CD14-positive monocyte (primary cell): ENCODE measurements around the gene RASSF5. TPM values are rescaled to one million over a fixed set of nuclear protein-coding genes. Genes with fewer than 3 reads are reported as not detected.

ENCODE experiments used
- DNase-seq, 3 donors: peaks; one replicate each; pipeline ENCODE4 v3.0.0-alpha.2; 2011 to 2022
- H2AFZ ChIP-seq: 2 replicates; pipeline ENCODE4 v1.6.0; 2012; ENCODE audit warnings: mild to moderate bottlenecking, low read depth, low read length, inconsistent platforms; ENCODE audit not compliant: insufficient read depth, poor library complexity, severe bottlenecking
- H3K27ac ChIP-seq, 2 donors: 1 replicate in 1 of 2; 2 replicates in 1 of 2; pipeline ENCODE4 v1.5.1; 2012 to 2013; ENCODE audit warnings: low read length in 2 of 2, control low read depth in 1 of 2, inconsistent platforms in 1 of 2, low read depth in 1 of 2, mild to moderate bottlenecking in 1 of 2
- H3K27me3 ChIP-seq, 2 donors: one replicate each; pipeline versions ENCODE4 v1.6.0 to v1.6.1; 2011 to 2013; ENCODE audit warnings: low read length in 2 of 2; ENCODE audit not compliant: control insufficient read depth in 2 of 2, insufficient read depth in 2 of 2
- H3K36me3 ChIP-seq, 2 donors: replicated peaks in 1 of 2; 1 replicate in 1 of 2; 2 replicates in 1 of 2; pipeline versions ENCODE4 v1.5.1 to v1.6.1; 2012 to 2013; ENCODE audit warnings: low read length in 2 of 2, control low read depth in 1 of 2, inconsistent platforms in 1 of 2, mild to moderate bottlenecking in 1 of 2; ENCODE audit not compliant: insufficient read depth in 2 of 2, control insufficient read depth in 1 of 2
- H3K4me1 ChIP-seq, 2 donors: 1 replicate in 1 of 2; 2 replicates in 1 of 2; pipeline versions ENCODE4 v1.5.1 to v1.6.1; 2012 to 2013; ENCODE audit warnings: low read length in 2 of 2, control low read depth in 1 of 2, inconsistent platforms in 1 of 2, mild to moderate bottlenecking in 1 of 2, moderate library complexity in 1 of 2; ENCODE audit not compliant: insufficient read depth in 2 of 2, control insufficient read depth in 1 of 2
- H3K4me2 ChIP-seq: replicated peaks from 2 replicates; pipeline ENCODE3; 2012; ENCODE audit warnings: low read length, moderate library complexity, mild to moderate bottlenecking; ENCODE audit not compliant: poor library complexity, severe bottlenecking; ENCODE audit errors: extremely low read depth
- H3K4me3 ChIP-seq, 3 experiments: fragments of 200-600 bp in 1 of 3; sonication (generic) in 1 of 3; replicated peaks in 1 of 3; 1 replicate in 2 of 3; 2 replicates in 1 of 3; pipeline ENCODE4 v1.5.1; 2011 to 2013; ENCODE audit warnings: low read length in 3 of 3, mild to moderate bottlenecking in 3 of 3, control low read depth in 2 of 3, low read depth in 2 of 3, inconsistent platforms in 1 of 3, moderate library complexity in 1 of 3
- H3K79me2 ChIP-seq: 2 replicates; pipeline ENCODE4 v1.6.0; 2012; ENCODE audit warnings: mild to moderate bottlenecking, control low read depth, inconsistent platforms, low read length, moderate library complexity; ENCODE audit not compliant: insufficient read depth
- H3K9ac ChIP-seq: 2 replicates; pipeline ENCODE4 v1.6.0; 2017; ENCODE audit warnings: low read length, mild to moderate bottlenecking; ENCODE audit not compliant: insufficient read depth, poor library complexity, severe bottlenecking
- H3K9me3 ChIP-seq, 2 donors: replicated peaks in 1 of 2; 1 replicate in 1 of 2; 2 replicates in 1 of 2; pipeline versions ENCODE4 v1.5.1 to v1.6.1; 2012 to 2013; ENCODE audit warnings: low read length in 2 of 2, control low read depth in 1 of 2; ENCODE audit not compliant: control insufficient read depth in 1 of 2, insufficient read depth in 1 of 2
- H4K20me1 ChIP-seq: 2 replicates; pipeline ENCODE4 v1.6.0; 2012; ENCODE audit warnings: mild to moderate bottlenecking, low read length, control low read depth, moderate library complexity; ENCODE audit not compliant: insufficient read depth
- H3K27ac Mint-ChIP-seq, 7 donors: one replicate each; pipeline ENCODE4 v1.8.0; 2020; ENCODE audit warnings: mild to moderate bottlenecking in 7 of 7, mixed read lengths in 7 of 7, moderate library complexity in 6 of 7, inconsistent platforms in 2 of 7
- H3K27me3 Mint-ChIP-seq, 3 donors: one replicate each; pipeline ENCODE4 v1.8.0; 2021 to 2022; ENCODE audit warnings: low read depth in 3 of 3, mild to moderate bottlenecking in 3 of 3, mixed read lengths in 3 of 3, moderate library complexity in 3 of 3, inconsistent platforms in 1 of 3
- H3K36me3 Mint-ChIP-seq, 2 donors: one replicate each; pipeline ENCODE4 v1.8.0; 2020; ENCODE audit warnings: mixed read lengths in 2 of 2, inconsistent platforms in 1 of 2, mild to moderate bottlenecking in 1 of 2
- H3K4me1 Mint-ChIP-seq: one replicate; pipeline ENCODE4 v1.8.0; 2020; ENCODE audit warnings: mild to moderate bottlenecking, mixed read lengths
- H3K4me3 Mint-ChIP-seq, 2 donors: one replicate each; pipeline ENCODE4 v1.8.0; 2020; ENCODE audit warnings: mild to moderate bottlenecking in 2 of 2, mixed read lengths in 2 of 2, moderate library complexity in 1 of 2
- H3K9me3 Mint-ChIP-seq, 7 donors: one replicate each; pipeline ENCODE4 v1.8.0; 2020 to 2022; ENCODE audit warnings: mixed read lengths in 7 of 7, mild to moderate bottlenecking in 6 of 7, moderate library complexity in 6 of 7, inconsistent platforms in 2 of 7
- WGBS: methylation state at CpG from one replicate; pipeline ENCODE4 v1.1.5; 2013; ENCODE audit warnings: missing lambda C conversion rate; ENCODE audit not compliant: insufficient coverage; 5-methylcytosine and 5-hydroxymethylcytosine counted together
- intact Hi-C, 2 donors: fragments of 100-400 bp; cut with micrococcal nuclease; formaldehyde crosslinking; loops; one replicate each; pipeline versions ENCODE4 v1.15.0 to v1.15.1; 2023
- polyA plus RNA-seq, 3 donors: library from polyadenylated mRNA; depleted of rRNA in 1 of 3; unstranded in 2 of 3; stranded (reverse) in 1 of 3; fragments of 300-500 nt in 2 of 3; fragments of >200 nt in 1 of 3; fragmentation: Illumina TruSeq in 2 of 3; gene quantifications; 1 replicate in 2 of 3; 2 replicates in 1 of 3; pipeline ENCODE4 v1.2.3, GENCODE V29; 2012 to 2021
- TF ChIP-seq, protein P1 (sequence below): fragments of 200-600 bp; IDR thresholded peaks from one replicate; pipeline ENCODE4 v1.8.0; 2022; ENCODE audit warnings: antibody characterized with exemption, mild to moderate bottlenecking

Gene RASSF5
- polyA plus RNA-seq, 3 donors, result 81.6 to 129 (median 127) TPM

GRCh38 chr1:206534552-206534951 is 27.2 kb downstream of the RASSF5 start:
- no peak overlapping the region for H3K4me3 ChIP-seq
- Mint-ChIP-seq H3K4me3 (no peak overlapping the region), H3K9me3 (peaks cover 0 to 1% (median 0%) of the 10 kb centered on the region in 7 donors), H3K27ac (no peak overlapping the region), H3K27me3 (peaks cover 0 to 8% (median 4%) of the 10 kb centered on the region in 3 donors), H3K36me3 (peaks cover 0 to 2% of the 10 kb centered on the region in 2 donors), H3K4me1 (no peaks in the 10 kb centered on the region)
- no peaks in the 10 kb centered on the region for H3K4me1 ChIP-seq
- WGBS, result 100% methylated on average over 3 of the region's 3 CpGs
- H3K9ac ChIP-seq, result no peak overlapping the region
- TF ChIP-seq, protein P1, sequence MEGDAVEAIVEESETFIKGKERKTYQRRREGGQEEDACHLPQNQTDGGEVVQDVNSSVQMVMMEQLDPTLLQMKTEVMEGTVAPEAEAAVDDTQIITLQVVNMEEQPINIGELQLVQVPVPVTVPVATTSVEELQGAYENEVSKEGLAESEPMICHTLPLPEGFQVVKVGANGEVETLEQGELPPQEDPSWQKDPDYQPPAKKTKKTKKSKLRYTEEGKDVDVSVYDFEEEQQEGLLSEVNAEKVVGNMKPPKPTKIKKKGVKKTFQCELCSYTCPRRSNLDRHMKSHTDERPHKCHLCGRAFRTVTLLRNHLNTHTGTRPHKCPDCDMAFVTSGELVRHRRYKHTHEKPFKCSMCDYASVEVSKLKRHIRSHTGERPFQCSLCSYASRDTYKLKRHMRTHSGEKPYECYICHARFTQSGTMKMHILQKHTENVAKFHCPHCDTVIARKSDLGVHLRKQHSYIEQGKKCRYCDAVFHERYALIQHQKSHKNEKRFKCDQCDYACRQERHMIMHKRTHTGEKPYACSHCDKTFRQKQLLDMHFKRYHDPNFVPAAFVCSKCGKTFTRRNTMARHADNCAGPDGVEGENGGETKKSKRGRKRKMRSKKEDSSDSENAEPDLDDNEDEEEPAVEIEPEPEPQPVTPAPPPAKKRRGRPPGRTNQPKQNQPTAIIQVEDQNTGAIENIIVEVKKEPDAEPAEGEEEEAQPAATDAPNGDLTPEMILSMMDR, result no peak
- H3K36me3 ChIP-seq, result no peaks in the 10 kb centered on the region
- intact Hi-C loops, result loop anchor here in 1 of 2 donors (5.0 kb wide), 1 partner anchor 42 kb away; no protein-coding TSS in a partner anchor
- no peak overlapping the region for H3K4me2 ChIP-seq
- no peaks in the 10 kb centered on the region for H4K20me1 ChIP-seq
- H3K9me3 ChIP-seq, result no peaks in the 10 kb centered on the region
- no peaks in the 10 kb centered on the region for H3K79me2 ChIP-seq
- H2AFZ ChIP-seq, result no peak overlapping the region
- no peak for DNase-seq
- H3K27me3 ChIP-seq, result no peaks in the 10 kb centered on the region
- no peak overlapping the region for H3K27ac ChIP-seq

DNA sequence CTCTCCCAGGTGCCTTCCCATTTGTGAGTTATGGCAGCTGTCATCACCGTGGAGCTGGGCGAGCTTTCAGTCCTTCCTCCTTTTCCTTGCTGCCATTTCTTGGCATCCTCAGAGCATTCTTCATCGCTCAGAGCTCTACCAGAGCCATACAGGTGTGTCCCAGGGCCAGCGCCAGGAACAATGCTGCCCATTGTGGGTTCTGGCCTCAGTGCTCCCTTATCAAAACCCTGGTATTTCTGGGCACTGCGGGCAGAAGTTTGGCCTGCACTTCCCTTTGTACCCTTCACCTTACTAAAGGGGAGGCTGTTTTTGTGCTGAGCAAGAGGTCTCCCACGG is 28.5 kb downstream of the RASSF5 start:
- TF ChIP-seq, protein P1, result no peak
- intact Hi-C loops, result loop anchor here in 1 of 2 donors (5.0 kb wide), 1 partner anchor 39 kb away; no protein-coding TSS in a partner anchor
- DNase-seq, result no peak
- Histone ChIP-seq H4K20me1 (no peaks in the 10 kb centered on the region), H3K36me3 (no peaks in the 10 kb centered on the region), H3K9me3 (no peaks in the 10 kb centered on the region), H3K27ac (no peak overlapping the region), H3K4me3 (no peak overlapping the region), H3K4me1 (no peaks in the 10 kb centered on the region), H3K9ac (no peak overlapping the region), H2AFZ (no peak overlapping the region), H3K4me2 (no peak overlapping the region), H3K27me3 (no peaks in the 10 kb centered on the region), H3K79me2 (no peaks in the 10 kb centered on the region)
- peaks cover 0 to 1% (median 0%) of the 10 kb centered on the region in 7 donors for H3K9me3 Mint-ChIP-seq
- no peaks in the 10 kb centered on the region for H3K4me1 Mint-ChIP-seq
- no peak overlapping the region for H3K4me3 Mint-ChIP-seq
- peaks cover 0 to 8% (median 4%) of the 10 kb centered on the region in 3 donors for H3K27me3 Mint-ChIP-seq
- 68% methylated on average over 5 of the region's 6 CpGs for WGBS
- no peak overlapping the region for H3K27ac Mint-ChIP-seq
- H3K36me3 Mint-ChIP-seq, result peaks cover 0 to 2% of the 10 kb centered on the region in 2 donors
